Measurements from ENCODE around the gene PCED1B. TPM values are rescaled to one million over a fixed set of nuclear protein-coding genes. Genes with fewer than 3 reads are reported as not detected.

PCED1B gene
- total RNA-seq, 1 experiment from 2014 or later, result 6.6 TPM

DNA sequence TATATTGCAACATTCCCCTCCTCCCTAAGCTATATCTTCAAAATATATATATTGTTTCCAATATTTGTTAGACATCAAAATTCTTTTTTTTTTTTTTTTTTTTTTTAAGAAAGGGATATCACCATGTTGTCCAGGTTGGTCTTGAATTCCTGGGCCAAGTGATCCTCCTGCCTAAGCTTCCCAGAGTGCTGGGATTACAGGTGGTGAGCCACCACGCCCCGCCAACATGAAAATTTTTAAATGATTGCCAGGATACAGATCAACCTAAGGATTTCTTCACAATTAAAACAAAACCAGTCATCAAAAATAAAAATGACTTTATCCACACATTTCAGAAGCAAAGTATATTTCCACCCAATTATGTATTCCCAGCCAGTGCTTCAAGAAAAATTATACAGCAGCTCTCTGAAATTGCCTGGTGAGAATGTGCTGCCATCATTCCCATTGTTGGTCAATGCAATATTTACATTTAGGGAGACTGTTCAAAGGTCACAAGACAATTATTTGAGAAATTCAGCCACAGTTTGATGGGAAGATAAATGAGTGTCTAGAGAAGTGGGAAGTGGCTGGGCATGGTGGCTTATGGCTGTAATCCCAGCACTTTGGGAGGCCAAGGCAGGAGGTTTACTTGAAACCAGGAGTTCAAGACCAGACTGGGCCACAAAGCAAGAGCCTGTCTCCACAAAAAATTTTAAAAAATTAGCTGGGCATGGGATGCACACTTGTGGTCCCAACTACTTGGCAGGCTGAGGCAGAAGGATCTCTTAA, 142.0 kb downstream of the PCED1B start:
- peak overlapping the region; percentile 88 for H3K27ac Mint-ChIP-seq
- no peaks in the 10 kb centered on the region for H3K27me3 Mint-ChIP-seq (ENCODE audit: low read depth)
- H3K4me1 Mint-ChIP-seq, result peaks cover 68% of the 10 kb centered on the region
- POLR2A ChIA-PET, result interaction anchor here (0.6 kb wide), 1 partner anchor 86 kb away, joined by 3 read pairs; no protein-coding TSS in a partner anchor
- DNase-seq (ENCODE audit: low spot score) (no peak), ATAC-seq (no peak)
- TF ChIP-seq, protein P1, sequence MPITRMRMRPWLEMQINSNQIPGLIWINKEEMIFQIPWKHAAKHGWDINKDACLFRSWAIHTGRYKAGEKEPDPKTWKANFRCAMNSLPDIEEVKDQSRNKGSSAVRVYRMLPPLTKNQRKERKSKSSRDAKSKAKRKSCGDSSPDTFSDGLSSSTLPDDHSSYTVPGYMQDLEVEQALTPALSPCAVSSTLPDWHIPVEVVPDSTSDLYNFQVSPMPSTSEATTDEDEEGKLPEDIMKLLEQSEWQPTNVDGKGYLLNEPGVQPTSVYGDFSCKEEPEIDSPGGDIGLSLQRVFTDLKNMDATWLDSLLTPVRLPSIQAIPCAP (CRISPR knock-in tag; IDR thresholded peaks at IDR 0.05), result no peak
- peak; percentile 92 for TF ChIP-seq GABPB1 (CRISPR knock-in tag; IDR thresholded peaks at IDR 0.05)
- no peak overlapping the region for H3K4me3 Mint-ChIP-seq
- CTCF ChIA-PET, result interaction anchor here (1.9 kb wide), 1 partner anchor 8 kb away, joined by 7 read pairs; no protein-coding TSS in a partner anchor
- no peaks in the 10 kb centered on the region for H3K36me3 Mint-ChIP-seq
- H3K9me3 Mint-ChIP-seq, result no peaks in the 10 kb centered on the region

DNA sequence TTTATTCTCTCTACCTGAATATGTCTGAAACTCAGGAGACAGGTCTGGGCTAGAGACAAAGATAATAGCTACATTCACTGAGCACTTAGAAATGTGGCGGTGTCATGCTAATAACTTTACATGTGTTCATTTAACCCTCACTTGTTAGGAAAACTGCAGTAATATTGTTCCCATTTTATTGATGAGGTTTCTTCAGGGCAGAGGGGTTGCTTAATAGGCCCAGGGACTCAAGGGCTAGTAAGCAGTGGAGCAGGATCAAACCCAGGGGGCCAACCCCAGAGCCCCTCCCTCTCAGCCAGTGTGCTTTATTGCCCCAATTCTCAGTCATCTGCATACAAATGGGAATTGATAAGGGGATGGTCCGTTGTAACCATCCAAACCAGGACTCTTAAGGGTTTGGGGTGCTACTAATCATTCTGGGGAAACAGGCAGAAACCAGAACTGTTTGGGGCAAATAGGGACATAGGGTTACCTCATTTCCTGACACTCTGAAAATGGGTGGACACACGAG, 143.2 kb downstream of the PCED1B start:
- H3K27me3 Mint-ChIP-seq (ENCODE audit: low read depth), result no peaks in the 10 kb centered on the region
- peaks cover 72% of the 10 kb centered on the region for H3K4me1 Mint-ChIP-seq
- peak overlapping the region; percentile 100 for H3K27ac Mint-ChIP-seq
- no peaks in the 10 kb centered on the region for H3K9me3 Mint-ChIP-seq
- CTCF ChIA-PET, result interaction anchor here (1.9 kb wide), 1 partner anchor 9 kb away, joined by 7 read pairs; no protein-coding TSS in a partner anchor
- TF ChIP-seq, protein P2, sequence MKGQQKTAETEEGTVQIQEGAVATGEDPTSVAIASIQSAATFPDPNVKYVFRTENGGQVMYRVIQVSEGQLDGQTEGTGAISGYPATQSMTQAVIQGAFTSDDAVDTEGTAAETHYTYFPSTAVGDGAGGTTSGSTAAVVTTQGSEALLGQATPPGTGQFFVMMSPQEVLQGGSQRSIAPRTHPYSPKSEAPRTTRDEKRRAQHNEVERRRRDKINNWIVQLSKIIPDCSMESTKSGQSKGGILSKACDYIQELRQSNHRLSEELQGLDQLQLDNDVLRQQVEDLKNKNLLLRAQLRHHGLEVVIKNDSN (CRISPR knock-in tag; IDR thresholded peaks at IDR 0.05), result no peak
- TF ChIP-seq ETV6 (CRISPR knock-in tag; IDR thresholded peaks at IDR 0.05) (peak; percentile 61; the same call in 1 of the 2 replicates), NR1H2 (CRISPR knock-in tag; IDR thresholded peaks at IDR 0.05) (no peak)
- TF ChIP-seq, protein P3, sequence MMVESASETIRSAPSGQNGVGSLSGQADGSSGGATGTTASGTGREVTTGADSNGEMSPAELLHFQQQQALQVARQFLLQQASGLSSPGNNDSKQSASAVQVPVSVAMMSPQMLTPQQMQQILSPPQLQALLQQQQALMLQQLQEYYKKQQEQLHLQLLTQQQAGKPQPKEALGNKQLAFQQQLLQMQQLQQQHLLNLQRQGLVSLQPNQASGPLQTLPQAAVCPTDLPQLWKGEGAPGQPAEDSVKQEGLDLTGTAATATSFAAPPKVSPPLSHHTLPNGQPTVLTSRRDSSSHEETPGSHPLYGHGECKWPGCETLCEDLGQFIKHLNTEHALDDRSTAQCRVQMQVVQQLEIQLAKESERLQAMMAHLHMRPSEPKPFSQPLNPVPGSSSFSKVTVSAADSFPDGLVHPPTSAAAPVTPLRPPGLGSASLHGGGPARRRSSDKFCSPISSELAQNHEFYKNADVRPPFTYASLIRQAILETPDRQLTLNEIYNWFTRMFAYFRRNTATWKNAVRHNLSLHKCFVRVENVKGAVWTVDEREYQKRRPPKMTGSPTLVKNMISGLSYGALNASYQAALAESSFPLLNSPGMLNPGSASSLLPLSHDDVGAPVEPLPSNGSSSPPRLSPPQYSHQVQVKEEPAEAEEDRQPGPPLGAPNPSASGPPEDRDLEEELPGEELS (CRISPR knock-in tag; IDR thresholded peaks at IDR 0.05), result peak; percentile 69; the same call in 1 of the 2 replicates
- TF ChIP-seq, protein P4, sequence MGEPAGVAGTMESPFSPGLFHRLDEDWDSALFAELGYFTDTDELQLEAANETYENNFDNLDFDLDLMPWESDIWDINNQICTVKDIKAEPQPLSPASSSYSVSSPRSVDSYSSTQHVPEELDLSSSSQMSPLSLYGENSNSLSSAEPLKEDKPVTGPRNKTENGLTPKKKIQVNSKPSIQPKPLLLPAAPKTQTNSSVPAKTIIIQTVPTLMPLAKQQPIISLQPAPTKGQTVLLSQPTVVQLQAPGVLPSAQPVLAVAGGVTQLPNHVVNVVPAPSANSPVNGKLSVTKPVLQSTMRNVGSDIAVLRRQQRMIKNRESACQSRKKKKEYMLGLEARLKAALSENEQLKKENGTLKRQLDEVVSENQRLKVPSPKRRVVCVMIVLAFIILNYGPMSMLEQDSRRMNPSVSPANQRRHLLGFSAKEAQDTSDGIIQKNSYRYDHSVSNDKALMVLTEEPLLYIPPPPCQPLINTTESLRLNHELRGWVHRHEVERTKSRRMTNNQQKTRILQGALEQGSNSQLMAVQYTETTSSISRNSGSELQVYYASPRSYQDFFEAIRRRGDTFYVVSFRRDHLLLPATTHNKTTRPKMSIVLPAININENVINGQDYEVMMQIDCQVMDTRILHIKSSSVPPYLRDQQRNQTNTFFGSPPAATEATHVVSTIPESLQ (CRISPR knock-in tag; IDR thresholded peaks at IDR 0.05), result no peak
- DNase-seq (ENCODE audit: low spot score), result peak; percentile 22
- POLR2A ChIA-PET, result no interaction called here
- peak overlapping the region; percentile 61 for H3K4me3 Mint-ChIP-seq
- H3K36me3 Mint-ChIP-seq, result no peaks in the 10 kb centered on the region
- peak; percentile 45 for ATAC-seq

DNA sequence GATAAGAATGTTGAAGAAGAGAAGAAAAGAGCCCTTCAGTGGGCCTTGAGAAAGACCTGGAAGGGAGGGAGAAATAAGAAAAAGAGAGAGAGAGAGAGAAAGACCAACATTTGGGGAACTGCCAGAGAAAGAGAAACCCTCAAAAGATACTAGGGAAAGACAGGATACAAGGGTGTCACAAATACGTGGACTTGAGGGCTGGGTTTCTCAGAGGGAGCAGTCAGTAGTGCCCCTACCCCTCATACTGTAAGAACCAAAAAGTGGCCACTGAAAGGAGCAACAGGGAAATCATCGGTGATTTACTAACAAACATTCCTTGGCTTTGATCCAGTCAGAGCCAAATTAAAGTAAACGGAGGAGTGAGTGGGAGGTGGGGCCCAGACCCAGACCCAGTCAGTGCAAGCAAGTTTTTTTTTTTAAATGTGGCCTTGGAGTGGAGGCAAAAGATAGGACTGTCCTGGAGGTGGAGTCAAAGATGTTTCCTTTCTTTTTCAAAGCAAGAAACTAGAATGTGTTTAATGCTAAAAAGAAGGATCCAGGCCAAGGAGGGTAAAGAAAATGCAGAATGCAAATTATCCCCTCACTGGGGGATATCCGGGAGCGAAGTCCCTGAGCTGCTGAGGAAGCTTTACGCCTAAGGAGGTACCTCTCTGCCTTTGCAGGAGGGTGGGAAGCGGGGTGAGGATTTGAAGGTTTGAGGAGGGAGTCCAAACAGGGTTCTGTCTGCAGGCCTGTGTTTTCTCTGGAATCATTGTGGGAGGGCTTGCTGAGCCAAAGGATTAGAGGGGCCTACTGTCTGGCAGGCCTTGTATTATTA, 143.8 kb downstream of the PCED1B start:
- Mint-ChIP-seq H3K27ac (peak overlapping the region; percentile 100), H3K9me3 (no peaks in the 10 kb centered on the region), H3K4me3 (peak overlapping the region; percentile 61), H3K27me3 (ENCODE audit: low read depth) (no peaks in the 10 kb centered on the region), H3K36me3 (no peaks in the 10 kb centered on the region), H3K4me1 (peaks cover 66% of the 10 kb centered on the region)
- peak; percentile 66 for DNase-seq (ENCODE audit: low spot score)
- ChIA-PET CTCF (interaction anchor here (1.9 kb wide), 1 partner anchor 10 kb away, joined by 7 read pairs; no protein-coding TSS in a partner anchor), POLR2A (no interaction called here)
- peak; percentile 87 for ATAC-seq
- TF ChIP-seq, protein P5, sequence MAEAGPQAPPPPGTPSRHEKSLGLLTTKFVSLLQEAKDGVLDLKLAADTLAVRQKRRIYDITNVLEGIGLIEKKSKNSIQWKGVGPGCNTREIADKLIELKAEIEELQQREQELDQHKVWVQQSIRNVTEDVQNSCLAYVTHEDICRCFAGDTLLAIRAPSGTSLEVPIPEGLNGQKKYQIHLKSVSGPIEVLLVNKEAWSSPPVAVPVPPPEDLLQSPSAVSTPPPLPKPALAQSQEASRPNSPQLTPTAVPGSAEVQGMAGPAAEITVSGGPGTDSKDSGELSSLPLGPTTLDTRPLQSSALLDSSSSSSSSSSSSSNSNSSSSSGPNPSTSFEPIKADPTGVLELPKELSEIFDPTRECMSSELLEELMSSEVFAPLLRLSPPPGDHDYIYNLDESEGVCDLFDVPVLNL (CRISPR knock-in tag; IDR thresholded peaks at IDR 0.05; ENCODE audit: borderline replicate concordance, low read depth), result no peak
- TF ChIP-seq ZNF138 (CRISPR knock-in tag; conservative IDR thresholded peaks at IDR 0.05) (no peak), ZNF423 (CRISPR knock-in tag; IDR thresholded peaks at IDR 0.05) (peak; percentile 70; the same call in 1 of the 2 replicates), NR1H2 (CRISPR knock-in tag; IDR thresholded peaks at IDR 0.05) (no peak), MXD4 (CRISPR knock-in tag; IDR thresholded peaks at IDR 0.05; ENCODE audit: borderline replicate concordance) (no peak), GABPB1 (CRISPR knock-in tag; IDR thresholded peaks at IDR 0.05) (no peak), CBFB (CRISPR knock-in tag; IDR thresholded peaks at IDR 0.05; ENCODE audit: low read depth) (no peak)
- TF ChIP-seq, protein P6, sequence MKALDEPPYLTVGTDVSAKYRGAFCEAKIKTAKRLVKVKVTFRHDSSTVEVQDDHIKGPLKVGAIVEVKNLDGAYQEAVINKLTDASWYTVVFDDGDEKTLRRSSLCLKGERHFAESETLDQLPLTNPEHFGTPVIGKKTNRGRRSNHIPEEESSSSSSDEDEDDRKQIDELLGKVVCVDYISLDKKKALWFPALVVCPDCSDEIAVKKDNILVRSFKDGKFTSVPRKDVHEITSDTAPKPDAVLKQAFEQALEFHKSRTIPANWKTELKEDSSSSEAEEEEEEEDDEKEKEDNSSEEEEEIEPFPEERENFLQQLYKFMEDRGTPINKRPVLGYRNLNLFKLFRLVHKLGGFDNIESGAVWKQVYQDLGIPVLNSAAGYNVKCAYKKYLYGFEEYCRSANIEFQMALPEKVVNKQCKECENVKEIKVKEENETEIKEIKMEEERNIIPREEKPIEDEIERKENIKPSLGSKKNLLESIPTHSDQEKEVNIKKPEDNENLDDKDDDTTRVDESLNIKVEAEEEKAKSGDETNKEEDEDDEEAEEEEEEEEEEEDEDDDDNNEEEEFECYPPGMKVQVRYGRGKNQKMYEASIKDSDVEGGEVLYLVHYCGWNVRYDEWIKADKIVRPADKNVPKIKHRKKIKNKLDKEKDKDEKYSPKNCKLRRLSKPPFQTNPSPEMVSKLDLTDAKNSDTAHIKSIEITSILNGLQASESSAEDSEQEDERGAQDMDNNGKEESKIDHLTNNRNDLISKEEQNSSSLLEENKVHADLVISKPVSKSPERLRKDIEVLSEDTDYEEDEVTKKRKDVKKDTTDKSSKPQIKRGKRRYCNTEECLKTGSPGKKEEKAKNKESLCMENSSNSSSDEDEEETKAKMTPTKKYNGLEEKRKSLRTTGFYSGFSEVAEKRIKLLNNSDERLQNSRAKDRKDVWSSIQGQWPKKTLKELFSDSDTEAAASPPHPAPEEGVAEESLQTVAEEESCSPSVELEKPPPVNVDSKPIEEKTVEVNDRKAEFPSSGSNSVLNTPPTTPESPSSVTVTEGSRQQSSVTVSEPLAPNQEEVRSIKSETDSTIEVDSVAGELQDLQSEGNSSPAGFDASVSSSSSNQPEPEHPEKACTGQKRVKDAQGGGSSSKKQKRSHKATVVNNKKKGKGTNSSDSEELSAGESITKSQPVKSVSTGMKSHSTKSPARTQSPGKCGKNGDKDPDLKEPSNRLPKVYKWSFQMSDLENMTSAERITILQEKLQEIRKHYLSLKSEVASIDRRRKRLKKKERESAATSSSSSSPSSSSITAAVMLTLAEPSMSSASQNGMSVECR (CRISPR knock-in tag; IDR thresholded peaks at IDR 0.05; ENCODE audit: borderline replicate concordance), result no peak
- TF ChIP-seq, protein P7, sequence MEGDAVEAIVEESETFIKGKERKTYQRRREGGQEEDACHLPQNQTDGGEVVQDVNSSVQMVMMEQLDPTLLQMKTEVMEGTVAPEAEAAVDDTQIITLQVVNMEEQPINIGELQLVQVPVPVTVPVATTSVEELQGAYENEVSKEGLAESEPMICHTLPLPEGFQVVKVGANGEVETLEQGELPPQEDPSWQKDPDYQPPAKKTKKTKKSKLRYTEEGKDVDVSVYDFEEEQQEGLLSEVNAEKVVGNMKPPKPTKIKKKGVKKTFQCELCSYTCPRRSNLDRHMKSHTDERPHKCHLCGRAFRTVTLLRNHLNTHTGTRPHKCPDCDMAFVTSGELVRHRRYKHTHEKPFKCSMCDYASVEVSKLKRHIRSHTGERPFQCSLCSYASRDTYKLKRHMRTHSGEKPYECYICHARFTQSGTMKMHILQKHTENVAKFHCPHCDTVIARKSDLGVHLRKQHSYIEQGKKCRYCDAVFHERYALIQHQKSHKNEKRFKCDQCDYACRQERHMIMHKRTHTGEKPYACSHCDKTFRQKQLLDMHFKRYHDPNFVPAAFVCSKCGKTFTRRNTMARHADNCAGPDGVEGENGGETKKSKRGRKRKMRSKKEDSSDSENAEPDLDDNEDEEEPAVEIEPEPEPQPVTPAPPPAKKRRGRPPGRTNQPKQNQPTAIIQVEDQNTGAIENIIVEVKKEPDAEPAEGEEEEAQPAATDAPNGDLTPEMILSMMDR (IDR thresholded peaks at IDR 0.05), result no peak

Data from WTC11 (cell line).